ENCODE results near the gene FKBP1A.

The FKBP1A gene

GRCh38 chr20:1392693-1393506, at the start of gene FKBP1A:
Gene FKBP1A, minus strand, starts transcription at chr20:1393054. Its CDS starts 56 bp downstream, at chr20:1392998.
- no peaks in the 10 kb centered on the region for H3K9me3 ChIP-seq (ENCODE audit: control insufficient read depth, insufficient read depth, low read length)
- H3K4me1 ChIP-seq (ENCODE audit: control insufficient read depth, insufficient read depth, low read length), result peaks cover 13% of the 10 kb centered on the region
- peak within 1 kb of the TSS; percentile 71 for H3K9ac ChIP-seq (ENCODE audit: low read depth, low read length)
- peaks cover 12% of the 10 kb centered on the region for H3K27me3 ChIP-seq (ENCODE audit: control insufficient read depth, insufficient read depth, low read length)
- no peaks in the 10 kb centered on the region for H3K36me3 ChIP-seq (ENCODE audit: control insufficient read depth, insufficient read depth, low read length)
- peak within 1 kb of the TSS; percentile 85 for H3K4me3 ChIP-seq (ENCODE audit: low read depth, low read length)

GRCh38 chr20:1442304-1442703, 49.5 kb upstream of the FKBP1A start:
- no peaks in the 10 kb centered on the region for H3K4me1 ChIP-seq (ENCODE audit: control insufficient read depth, insufficient read depth, low read length)
- no peaks in the 10 kb centered on the region for H3K27me3 ChIP-seq (ENCODE audit: control insufficient read depth, insufficient read depth, low read length)
- H3K4me3 ChIP-seq (ENCODE audit: low read depth, low read length), result no peak overlapping the region
- H3K9ac ChIP-seq (ENCODE audit: low read depth, low read length), result no peak overlapping the region
- H3K36me3 ChIP-seq (ENCODE audit: control insufficient read depth, insufficient read depth, low read length), result peaks cover 45% of the 10 kb centered on the region
- no peaks in the 10 kb centered on the region for H3K9me3 ChIP-seq (ENCODE audit: control insufficient read depth, insufficient read depth, low read length)

GRCh38 chr20:1441133-1441532, 48.3 kb upstream of the FKBP1A start:
- no peaks in the 10 kb centered on the region for H3K27me3 ChIP-seq (ENCODE audit: control insufficient read depth, insufficient read depth, low read length)
- H3K36me3 ChIP-seq (ENCODE audit: control insufficient read depth, insufficient read depth, low read length), result peaks cover 36% of the 10 kb centered on the region
- H3K4me1 ChIP-seq (ENCODE audit: control insufficient read depth, insufficient read depth, low read length), result no peaks in the 10 kb centered on the region
- H3K4me3 ChIP-seq (ENCODE audit: low read depth, low read length), result no peak overlapping the region
- H3K9ac ChIP-seq (ENCODE audit: low read depth, low read length), result no peak overlapping the region
- H3K9me3 ChIP-seq (ENCODE audit: control insufficient read depth, insufficient read depth, low read length), result no peaks in the 10 kb centered on the region

GRCh38 chr20:1440024-1440423, 47.2 kb upstream of the FKBP1A start:
- Histone ChIP-seq H3K9ac (ENCODE audit: low read depth, low read length) (no peak overlapping the region), H3K4me3 (ENCODE audit: low read depth, low read length) (no peak overlapping the region), H3K9me3 (ENCODE audit: control insufficient read depth, insufficient read depth, low read length) (no peaks in the 10 kb centered on the region), H3K36me3 (ENCODE audit: control insufficient read depth, insufficient read depth, low read length) (peaks cover 25% of the 10 kb centered on the region), H3K27me3 (ENCODE audit: control insufficient read depth, insufficient read depth, low read length) (no peaks in the 10 kb centered on the region), H3K4me1 (ENCODE audit: control insufficient read depth, insufficient read depth, low read length) (no peaks in the 10 kb centered on the region)

- Histone ChIP-seq H3K36me3 (ENCODE audit: control insufficient read depth, insufficient read depth, low read length) (peaks cover 12% of the 10 kb centered on the region), H3K4me1 (ENCODE audit: control insufficient read depth, insufficient read depth, low read length) (no peaks in the 10 kb centered on the region), H3K9ac (ENCODE audit: low read depth, low read length) (no peak overlapping the region), H3K27me3 (ENCODE audit: control insufficient read depth, insufficient read depth, low read length) (no peaks in the 10 kb centered on the region), H3K9me3 (ENCODE audit: control insufficient read depth, insufficient read depth, low read length) (peaks cover 12% of the 10 kb centered on the region), H3K4me3 (ENCODE audit: low read depth, low read length) (no peak overlapping the region)
These were observed 45.5 kb upstream of the FKBP1A start for GRCh38 chr20:1438361-1438760.

- Histone ChIP-seq H3K27me3 (ENCODE audit: control insufficient read depth, insufficient read depth, low read length) (no peaks in the 10 kb centered on the region), H3K36me3 (ENCODE audit: control insufficient read depth, insufficient read depth, low read length) (peaks cover 5% of the 10 kb centered on the region), H3K4me3 (ENCODE audit: low read depth, low read length) (no peak overlapping the region), H3K9ac (ENCODE audit: low read depth, low read length) (no peak overlapping the region), H3K9me3 (ENCODE audit: control insufficient read depth, insufficient read depth, low read length) (peaks cover 12% of the 10 kb centered on the region), H3K4me1 (ENCODE audit: control insufficient read depth, insufficient read depth, low read length) (no peaks in the 10 kb centered on the region)
These were observed 44.5 kb upstream of the FKBP1A start for GRCh38 chr20:1437235-1437904.

- no peaks in the 10 kb centered on the region for H3K36me3 ChIP-seq (ENCODE audit: control insufficient read depth, insufficient read depth, low read length)
These were observed 43.4 kb upstream of the FKBP1A start for GRCh38 chr20:1436263-1436662.

GRCh38 chr20:1435337-1435699, 42.5 kb upstream of the FKBP1A start:
- no peak overlapping the region for H3K9ac ChIP-seq (ENCODE audit: low read depth, low read length)
- peaks cover 2% of the 10 kb centered on the region for H3K4me1 ChIP-seq (ENCODE audit: control insufficient read depth, insufficient read depth, low read length)
- no peaks in the 10 kb centered on the region for H3K27me3 ChIP-seq (ENCODE audit: control insufficient read depth, insufficient read depth, low read length)
- peaks cover 12% of the 10 kb centered on the region for H3K9me3 ChIP-seq (ENCODE audit: control insufficient read depth, insufficient read depth, low read length)
- H3K36me3 ChIP-seq (ENCODE audit: control insufficient read depth, insufficient read depth, low read length), result no peaks in the 10 kb centered on the region
- no peak overlapping the region for H3K4me3 ChIP-seq (ENCODE audit: low read depth, low read length)

More at GRCh38 chr20:1436263-1436662, 43.4 kb upstream of the FKBP1A start:
- Histone ChIP-seq H3K9me3 (ENCODE audit: control insufficient read depth, insufficient read depth, low read length) (peaks cover 12% of the 10 kb centered on the region), H3K4me1 (ENCODE audit: control insufficient read depth, insufficient read depth, low read length) (no peaks in the 10 kb centered on the region), H3K27me3 (ENCODE audit: control insufficient read depth, insufficient read depth, low read length) (no peaks in the 10 kb centered on the region), H3K9ac (ENCODE audit: low read depth, low read length) (no peak overlapping the region), H3K4me3 (ENCODE audit: low read depth, low read length) (no peak overlapping the region)

- Histone ChIP-seq H3K9me3 (ENCODE audit: control insufficient read depth, insufficient read depth, low read length) (peaks cover 12% of the 10 kb centered on the region), H3K4me3 (ENCODE audit: low read depth, low read length) (no peak overlapping the region), H3K27me3 (ENCODE audit: control insufficient read depth, insufficient read depth, low read length) (no peaks in the 10 kb centered on the region), H3K9ac (ENCODE audit: low read depth, low read length) (no peak overlapping the region), H3K4me1 (ENCODE audit: control insufficient read depth, insufficient read depth, low read length) (peaks cover 2% of the 10 kb centered on the region), H3K36me3 (ENCODE audit: control insufficient read depth, insufficient read depth, low read length) (no peaks in the 10 kb centered on the region)
These were observed 41.9 kb upstream of the FKBP1A start for GRCh38 chr20:1434571-1435336.

- Histone ChIP-seq H3K9ac (ENCODE audit: low read depth, low read length) (no peak overlapping the region), H3K4me3 (ENCODE audit: low read depth, low read length) (no peak overlapping the region), H3K36me3 (ENCODE audit: control insufficient read depth, insufficient read depth, low read length) (no peaks in the 10 kb centered on the region), H3K4me1 (ENCODE audit: control insufficient read depth, insufficient read depth, low read length) (peaks cover 15% of the 10 kb centered on the region), H3K9me3 (ENCODE audit: control insufficient read depth, insufficient read depth, low read length) (peaks cover 12% of the 10 kb centered on the region), H3K27me3 (ENCODE audit: control insufficient read depth, insufficient read depth, low read length) (no peaks in the 10 kb centered on the region)
These were observed 38.3 kb upstream of the FKBP1A start for GRCh38 chr20:1431158-1431557.

- H3K4me1 ChIP-seq (ENCODE audit: control insufficient read depth, insufficient read depth, low read length), result peaks cover 18% of the 10 kb centered on the region
- no peaks in the 10 kb centered on the region for H3K27me3 ChIP-seq (ENCODE audit: control insufficient read depth, insufficient read depth, low read length)
- H3K9ac ChIP-seq (ENCODE audit: low read depth, low read length), result no peak overlapping the region
- no peak overlapping the region for H3K4me3 ChIP-seq (ENCODE audit: low read depth, low read length)
- H3K9me3 ChIP-seq (ENCODE audit: control insufficient read depth, insufficient read depth, low read length), result peaks cover 12% of the 10 kb centered on the region
- H3K36me3 ChIP-seq (ENCODE audit: control insufficient read depth, insufficient read depth, low read length), result no peaks in the 10 kb centered on the region
These were observed 37.2 kb upstream of the FKBP1A start for GRCh38 chr20:1430004-1430451.

Data from iPS-15b (cell line).